Type B pancreatic cell (in vitro differentiated cells): ENCODE results near the gene DBH. TPM values are rescaled to one million over a fixed set of nuclear protein-coding genes. Genes with fewer than 3 reads are reported as not detected.

Experiments used
- DNase-seq: peaks from one replicate; pipeline ENCODE4 v3.0.0; 2021; ENCODE audit warnings: mixed read lengths; ENCODE audit not compliant: unreplicated experiment; ENCODE audit errors: extremely low spot score
- H3K27ac Mint-ChIP-seq: 2 replicates; pipeline ENCODE4 v1.8.0; 2021; ENCODE audit warnings: mild to moderate bottlenecking, mixed read lengths
- H3K27me3 Mint-ChIP-seq: 2 replicates; pipeline ENCODE4 v1.8.0; 2021; ENCODE audit warnings: mixed read lengths
- H3K36me3 Mint-ChIP-seq: 2 replicates; pipeline ENCODE4 v1.8.0; 2021; ENCODE audit warnings: mixed read lengths
- H3K4me1 Mint-ChIP-seq: one replicate; pipeline ENCODE4 v1.8.0; 2021; ENCODE audit warnings: mixed read lengths; ENCODE audit not compliant: unreplicated experiment
- H3K4me3 Mint-ChIP-seq: 2 replicates; pipeline ENCODE4 v1.8.0; 2021; ENCODE audit warnings: mild to moderate bottlenecking, mixed read lengths
- H3K9me3 Mint-ChIP-seq: 2 replicates; pipeline ENCODE4 v1.8.0; 2021; ENCODE audit warnings: mixed read lengths
- CTCF ChIP-seq: fragments of 200-600 bp; sonication (generic); conservative IDR thresholded peaks from 2 replicates; pipeline ENCODE4 v1.5.0; 2021; ENCODE audit warnings: antibody characterized with exemption, mild to moderate bottlenecking
- total RNA-seq: library from RNA; stranded (reverse); gene quantifications from 2 replicates; pipeline ENCODE4 v1.2.1, GENCODE V29; 2021; ENCODE audit warnings: low replicate concordance

DBH gene
- total RNA-seq, 1 donor from 2014 or later = 0.12 TPM

DNA sequence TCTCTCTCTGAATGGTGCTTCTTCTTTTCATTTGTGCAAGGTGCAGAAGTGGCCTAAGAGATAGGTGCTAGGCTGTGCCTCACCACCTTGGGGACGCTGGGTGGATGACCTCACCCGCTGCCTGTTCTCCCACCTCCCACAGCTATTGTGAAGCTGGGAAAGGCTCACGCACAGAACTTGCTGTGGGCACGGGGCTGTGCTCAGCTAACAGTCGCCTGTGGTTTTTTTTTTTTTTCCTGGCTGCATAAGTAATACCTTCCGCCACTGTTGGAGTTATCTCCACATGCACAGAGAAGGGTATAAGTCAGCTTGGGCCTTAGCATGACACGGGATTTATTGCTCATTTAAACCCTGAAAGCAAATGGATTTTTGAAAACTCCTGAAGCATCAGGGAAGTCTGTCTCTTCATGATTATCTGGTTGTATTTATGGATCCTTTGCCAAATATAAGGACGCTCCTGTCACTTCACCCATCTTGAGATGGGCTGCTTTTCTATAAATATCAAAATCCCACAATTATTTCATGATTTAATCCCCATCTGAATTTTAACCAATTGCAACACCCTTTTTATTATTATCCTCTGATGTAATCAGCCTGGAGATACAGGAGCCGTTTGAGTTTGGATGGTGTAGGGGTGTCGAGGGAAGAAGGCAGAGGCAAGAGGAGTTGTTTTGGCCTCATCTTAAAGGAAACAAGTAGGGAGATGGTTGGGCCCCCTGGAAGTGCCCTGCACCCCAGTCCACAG, 9.0 kb downstream of the DBH start:
- Mint-ChIP-seq H3K27ac (no peak overlapping the region), H3K4me3 (no peak overlapping the region), H3K27me3 (peaks cover 22% of the 10 kb centered on the region), H3K9me3 (no peaks in the 10 kb centered on the region), H3K36me3 (no peaks in the 10 kb centered on the region), H3K4me1 (peaks cover 3% of the 10 kb centered on the region)
- no peak for TF ChIP-seq CTCF
- DNase-seq = no peak

DNA sequence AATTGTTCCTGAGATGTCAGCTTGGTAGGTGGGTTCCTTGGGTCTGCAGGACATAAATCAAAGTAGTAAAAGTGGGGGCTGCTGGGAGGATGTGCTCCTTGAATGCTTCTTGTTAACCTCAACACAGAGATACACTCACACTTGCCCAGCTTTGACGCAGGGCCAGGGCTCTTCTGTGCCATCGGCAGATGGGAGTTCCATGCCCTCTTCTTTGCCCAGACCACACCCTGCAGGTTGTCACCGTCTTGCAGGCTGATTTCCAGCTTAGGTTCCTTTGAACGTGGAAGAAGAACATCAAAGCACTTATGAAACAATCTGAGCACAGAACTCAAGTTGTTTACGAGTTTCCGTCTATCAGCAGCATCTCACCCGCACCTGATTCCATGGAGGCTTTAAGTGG, 11.0 kb downstream of the DBH start:
- Mint-ChIP-seq H3K27ac (no peak overlapping the region), H3K36me3 (no peaks in the 10 kb centered on the region), H3K27me3 (peaks cover 14% of the 10 kb centered on the region), H3K4me3 (no peak overlapping the region), H3K9me3 (no peaks in the 10 kb centered on the region), H3K4me1 (no peaks in the 10 kb centered on the region)
- DNase-seq = no peak
- TF ChIP-seq CTCF = no peak

DNA sequence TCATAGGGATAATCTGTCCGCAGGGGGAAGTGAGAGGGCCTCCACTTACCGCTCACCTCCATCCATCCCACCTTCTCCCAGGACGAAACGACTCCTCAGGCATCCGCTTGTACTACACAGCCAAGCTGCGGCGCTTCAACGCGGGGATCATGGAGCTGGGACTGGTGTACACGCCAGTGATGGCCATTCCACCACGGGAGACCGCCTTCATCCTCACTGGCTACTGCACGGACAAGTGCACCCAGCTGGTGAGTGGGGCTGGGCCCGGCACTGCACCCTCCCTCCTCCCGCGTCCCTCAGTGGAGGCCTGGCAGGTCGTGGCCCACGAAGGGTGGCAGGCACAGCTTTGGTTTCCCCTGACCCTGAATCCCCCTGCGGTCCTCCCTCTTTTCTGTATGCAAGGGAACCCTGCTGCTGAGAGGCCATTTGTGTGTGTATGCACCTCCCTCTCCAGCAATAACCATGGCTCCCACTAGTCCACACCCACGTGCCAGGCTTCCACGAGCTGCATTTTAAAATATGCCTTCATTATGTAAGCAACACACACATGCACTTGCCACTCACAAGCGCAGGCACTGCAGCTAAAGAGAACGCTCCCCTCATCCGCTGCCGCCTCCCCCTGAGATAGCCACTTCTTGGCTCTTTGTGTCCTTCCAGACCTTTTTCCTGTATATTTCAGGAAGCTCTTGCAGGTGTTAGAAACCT, 11.8 kb downstream of the DBH start:
- Mint-ChIP-seq H3K9me3 (no peaks in the 10 kb centered on the region), H3K4me3 (no peak overlapping the region), H3K36me3 (no peaks in the 10 kb centered on the region), H3K27me3 (peaks cover 14% of the 10 kb centered on the region), H3K27ac (no peak overlapping the region), H3K4me1 (no peaks in the 10 kb centered on the region)
- no peak for TF ChIP-seq CTCF
- DNase-seq = no peak

GRCh38 chr9:133649194-133649593, 13.0 kb downstream of the DBH start:
- no peak for TF ChIP-seq CTCF
- no peaks in the 10 kb centered on the region for H3K9me3 Mint-ChIP-seq
- H3K27me3 Mint-ChIP-seq = peaks cover 14% of the 10 kb centered on the region
- H3K4me1 Mint-ChIP-seq = no peaks in the 10 kb centered on the region
- no peak overlapping the region for H3K27ac Mint-ChIP-seq
- H3K36me3 Mint-ChIP-seq = no peaks in the 10 kb centered on the region
- H3K4me3 Mint-ChIP-seq = no peak overlapping the region
- no peak for DNase-seq

- DNase-seq = no peak
- no peak for TF ChIP-seq CTCF
- H3K4me1 Mint-ChIP-seq = no peaks in the 10 kb centered on the region
- no peak overlapping the region for H3K4me3 Mint-ChIP-seq
- no peaks in the 10 kb centered on the region for H3K9me3 Mint-ChIP-seq
- H3K36me3 Mint-ChIP-seq = no peaks in the 10 kb centered on the region
- no peak overlapping the region for H3K27ac Mint-ChIP-seq
- H3K27me3 Mint-ChIP-seq = peaks cover 17% of the 10 kb centered on the region
These were observed 13.9 kb downstream of the DBH start for GRCh38 chr9:133650026-133650425.
